T47D (cell line): ENCODE data around the gene RRP1.

Experiments
- DNase-seq, 2 experiments: peaks; one replicate each; pipeline versions ENCODE4 v3.0.0 to v3.0.0-alpha.2; 2011 to 2012; ENCODE audit warnings: low read depth in 1 of 2, low spot score in 1 of 2
- JUND ChIP-seq: IDR thresholded peaks from 2 replicates; pipeline ENCODE4 v1.6.1; 2012; ENCODE audit warnings: low read depth
- in situ Hi-C: cut with HindIII; loops from 2 replicates; pipeline ENCODE4 v1.10.0; 2016; ENCODE audit warnings: low sequenced_read_pairs, low pct_unique_long_range_greater_than_20kb

Gene RRP1

GRCh38 chr21:43771698-43772424, 17.5 kb upstream of the RRP1 start:
- no peak for TF ChIP-seq JUND
- in situ Hi-C loops = no loop called here

GRCh38 chr21:43772425-43772821, 17.0 kb upstream of the RRP1 start:
- in situ Hi-C loops = no loop called here
- TF ChIP-seq JUND = no peak
- DNase-seq = no peak

More at GRCh38 chr21:43771698-43772424, 17.5 kb upstream of the RRP1 start:
- DNase-seq = no peak

GRCh38 chr21:43774163-43774562, 15.2 kb upstream of the RRP1 start:
- no peak for DNase-seq
- TF ChIP-seq JUND = no peak
- in situ Hi-C loops = no loop called here

- DNase-seq = no peak
- in situ Hi-C loops = no loop called here
- TF ChIP-seq JUND = no peak
Measured at GRCh38 chr21:43775190-43775589, 14.2 kb upstream of the RRP1 start.

- in situ Hi-C loops = no loop called here
- TF ChIP-seq JUND = no peak
- peak; percentile 73 to 85 for DNase-seq
Measured at GRCh38 chr21:43775795-43776430, 13.5 kb upstream of the RRP1 start, which contains the start of gene CSTB. CSTB (minus strand) TSS chr21:43776308; CDS start chr21:43776269, 39 bp downstream.

- DNase-seq = no peak
- in situ Hi-C loops = no loop called here
- TF ChIP-seq JUND = no peak
Measured at GRCh38 chr21:43777953-43778352, 11.4 kb upstream of the RRP1 start.

- TF ChIP-seq JUND = no peak
- DNase-seq = no peak
- in situ Hi-C loops = no loop called here
Measured at GRCh38 chr21:43778469-43779335, 10.7 kb upstream of the RRP1 start.

- TF ChIP-seq JUND = no peak
- in situ Hi-C loops = no loop called here
- DNase-seq = no peak
Measured at GRCh38 chr21:43779660-43780059, 9.7 kb upstream of the RRP1 start.

GRCh38 chr21:43781846-43782245, 7.5 kb upstream of the RRP1 start:
- TF ChIP-seq JUND = no peak
- no peak for DNase-seq
- in situ Hi-C loops = no loop called here

GRCh38 chr21:43782431-43783097, 6.8 kb upstream of the RRP1 start:
- no peak for TF ChIP-seq JUND
- in situ Hi-C loops = no loop called here
- no peak for DNase-seq

GRCh38 chr21:43783098-43783700, 6.2 kb upstream of the RRP1 start:
- no peak for DNase-seq
- no peak for TF ChIP-seq JUND
- in situ Hi-C loops = no loop called here

- in situ Hi-C loops = no loop called here
- no peak for TF ChIP-seq JUND
- no peak for DNase-seq
Measured at GRCh38 chr21:43785134-43785533, 4.2 kb upstream of the RRP1 start.
